HEK293T (cell line): Measurements from ENCODE around the gene ESR1.

Experiments used
- ARNT ChIP-seq: fragments of 450-650 bp; IDR thresholded peaks from 2 replicates; pipeline ENCODE4 v1.6.1; 2017; ENCODE audit warnings: mild to moderate bottlenecking
- FOXA1 ChIP-seq: fragments of 450-650 bp; IDR thresholded peaks from 2 replicates; pipeline ENCODE4 v1.6.1; 2016; ENCODE audit warnings: mild to moderate bottlenecking
- LEF1 ChIP-seq: fragments of 450-650 bp; IDR thresholded peaks from 2 replicates; pipeline ENCODE4 v1.6.1; 2017; ENCODE audit warnings: mild to moderate bottlenecking, borderline replicate concordance
- SUZ12 ChIP-seq: fragments of 450-650 bp; IDR thresholded peaks from 2 replicates; pipeline ENCODE4 v1.6.1; 2016; ENCODE audit warnings: mild to moderate bottlenecking
- ZNF384 ChIP-seq: fragments of 450-650 bp; IDR thresholded peaks from 2 replicates; pipeline ENCODE4 v1.6.1; 2016

GRCh38 chr6:151901009-151901411, 93.5 kb downstream of the ESR1 start:
- no peak for TF ChIP-seq ARNT
- TF ChIP-seq ZNF384, result no peak
- TF ChIP-seq SUZ12, result no peak
- TF ChIP-seq LEF1, result no peak
- TF ChIP-seq FOXA1, result no peak
